Kasumi-1 (cell line): ENCODE results near the gene NSD1.

Source experiments
- DNase-seq, 2 experiments: peaks; one replicate each; lab custom pipeline; 2025; lab: John Stamatoyannopoulos, UW

Gene NSD1

DNA sequence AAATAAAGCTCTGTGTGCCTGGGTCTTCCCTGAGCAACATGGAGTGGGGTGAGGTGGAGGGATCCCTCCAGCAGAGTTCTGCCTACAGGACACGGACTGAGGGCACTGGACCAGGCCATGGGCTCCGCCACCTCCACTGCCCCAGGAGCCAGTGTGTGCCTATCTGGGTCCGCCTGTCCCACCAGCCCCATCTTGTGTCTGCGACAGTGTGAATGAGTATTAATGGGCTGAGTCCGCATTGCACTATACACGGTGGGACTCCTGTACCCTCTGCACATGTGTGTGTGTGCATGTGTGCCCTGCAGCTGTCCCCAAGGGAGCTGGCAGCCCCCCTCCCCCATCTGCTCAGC is 35.5 kb upstream of the NSD1 start:
- DNase-seq, result no peak

DNA sequence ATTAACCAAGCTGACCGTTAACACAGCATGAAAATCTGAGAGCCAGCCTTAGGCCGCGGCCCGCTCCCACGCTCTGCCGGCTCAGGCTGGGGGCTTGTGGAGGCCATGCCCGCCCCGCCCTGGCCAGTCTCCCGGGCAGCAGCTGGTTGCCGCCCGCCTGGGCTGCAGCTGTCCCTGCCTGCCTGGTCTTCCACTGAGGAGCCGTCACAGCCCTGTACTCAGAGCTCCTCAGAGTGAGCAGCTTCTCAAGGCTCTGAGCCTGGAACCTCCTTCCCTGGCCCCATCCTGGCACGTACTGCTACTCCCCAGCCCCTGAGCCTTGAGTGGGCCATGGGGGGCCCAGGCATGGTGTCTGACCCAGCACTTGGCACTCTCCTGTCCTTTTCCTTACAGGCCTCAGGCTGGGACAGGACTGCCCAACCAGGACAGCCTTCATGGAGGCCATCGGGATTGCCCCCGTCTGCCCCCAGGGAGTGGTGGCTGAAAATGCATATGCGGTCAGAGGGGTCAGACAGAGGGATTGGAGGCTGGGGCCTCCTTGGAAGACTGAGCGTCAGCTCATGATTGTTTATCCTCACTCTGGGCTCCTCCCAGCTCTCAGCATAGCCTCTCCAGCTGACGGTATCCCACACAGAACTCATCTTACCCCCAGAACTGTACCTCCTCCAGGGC is 35.0 kb upstream of the NSD1 start:
- no peak for DNase-seq

DNA sequence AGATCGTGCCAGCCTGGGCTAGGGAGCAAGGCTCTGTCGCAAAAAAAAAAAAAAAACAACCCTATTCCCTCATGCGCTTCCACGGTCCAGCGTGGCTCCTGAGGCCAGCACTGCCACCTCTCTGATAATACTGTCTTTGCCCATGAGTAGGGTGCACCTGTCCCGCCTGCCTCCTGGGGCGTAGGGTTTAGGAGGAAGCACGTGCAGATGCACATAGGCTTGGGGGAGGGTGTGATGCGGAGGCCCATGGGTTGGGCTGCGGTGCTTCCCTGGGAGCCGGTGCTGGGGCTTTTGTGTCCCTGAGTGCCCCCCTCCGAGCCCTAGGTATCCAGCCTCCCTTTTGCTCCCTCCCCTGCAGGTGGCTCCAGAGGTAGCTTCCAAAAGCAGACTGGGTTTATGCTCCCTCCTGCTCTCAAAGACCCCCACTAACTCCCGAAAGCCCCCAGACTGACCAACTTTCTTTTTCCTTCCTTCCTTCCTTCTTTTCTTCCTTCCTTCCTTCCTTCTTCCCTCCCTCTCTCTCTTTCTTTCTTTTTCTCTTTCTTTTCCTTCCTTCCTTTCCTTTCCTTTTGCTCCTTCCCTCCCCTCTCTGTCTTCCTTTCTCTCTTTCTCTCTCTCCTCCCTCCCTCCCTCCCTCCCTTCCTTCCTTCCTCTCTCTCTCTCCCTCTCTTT is 34.0 kb upstream of the NSD1 start:
- DNase-seq, result no peak

DNA sequence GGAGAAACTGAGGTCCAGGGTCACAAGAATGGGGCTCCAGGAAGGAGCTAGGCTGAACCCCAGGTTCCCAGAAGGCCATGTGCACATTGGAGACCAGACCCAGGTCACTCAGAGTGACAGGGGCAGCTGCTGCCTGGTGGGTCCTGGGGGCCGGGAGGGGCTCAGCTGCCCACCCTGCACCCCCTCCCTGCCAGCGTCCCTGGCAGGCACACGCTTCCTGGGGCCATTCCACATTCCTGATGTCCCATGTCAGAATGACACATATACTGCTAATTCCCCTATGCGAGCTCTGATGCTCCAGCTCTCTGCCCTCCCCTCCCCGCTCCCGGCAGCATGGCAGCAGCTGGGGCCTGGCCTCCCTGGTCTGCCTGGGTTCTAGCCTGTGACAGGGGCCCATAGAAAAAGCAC is 32.9 kb upstream of the NSD1 start:
- DNase-seq, result no peak

DNA sequence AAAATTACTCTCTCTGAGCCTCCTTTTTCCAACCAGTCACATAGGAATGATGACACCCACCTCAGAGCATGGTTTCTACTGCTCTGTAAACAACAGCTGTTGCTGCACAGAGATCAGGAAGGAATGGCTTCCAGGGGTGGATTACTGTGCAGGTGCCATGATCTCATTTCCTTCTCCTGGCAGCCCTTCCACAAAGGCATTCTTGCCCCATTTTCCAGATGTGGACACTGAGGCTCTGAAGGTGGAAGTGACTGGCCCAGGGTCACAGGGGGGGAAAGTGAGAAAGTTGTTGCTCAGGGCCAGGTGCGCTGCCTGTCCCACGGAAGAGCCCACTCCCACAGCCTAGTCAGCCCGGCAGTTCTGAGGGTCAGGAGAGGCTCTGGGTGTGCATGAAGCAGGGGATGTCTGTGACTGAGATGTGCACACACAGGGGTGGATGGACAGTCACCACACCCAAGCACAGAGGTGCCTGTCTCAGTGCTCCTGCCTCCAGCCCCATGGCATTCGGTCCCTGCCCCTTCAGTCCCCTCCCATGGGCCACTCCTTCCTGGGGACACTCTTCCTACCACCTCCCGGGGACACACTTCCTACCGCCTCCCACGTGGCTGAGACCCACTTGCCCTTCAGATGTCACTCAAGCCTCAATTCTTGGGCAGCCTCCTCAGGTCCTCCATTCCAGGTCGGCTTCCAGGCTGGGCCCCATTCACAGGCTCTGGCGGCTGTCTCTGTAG is 29.9 kb upstream of the NSD1 start:
- DNase-seq, result no peak

DNA sequence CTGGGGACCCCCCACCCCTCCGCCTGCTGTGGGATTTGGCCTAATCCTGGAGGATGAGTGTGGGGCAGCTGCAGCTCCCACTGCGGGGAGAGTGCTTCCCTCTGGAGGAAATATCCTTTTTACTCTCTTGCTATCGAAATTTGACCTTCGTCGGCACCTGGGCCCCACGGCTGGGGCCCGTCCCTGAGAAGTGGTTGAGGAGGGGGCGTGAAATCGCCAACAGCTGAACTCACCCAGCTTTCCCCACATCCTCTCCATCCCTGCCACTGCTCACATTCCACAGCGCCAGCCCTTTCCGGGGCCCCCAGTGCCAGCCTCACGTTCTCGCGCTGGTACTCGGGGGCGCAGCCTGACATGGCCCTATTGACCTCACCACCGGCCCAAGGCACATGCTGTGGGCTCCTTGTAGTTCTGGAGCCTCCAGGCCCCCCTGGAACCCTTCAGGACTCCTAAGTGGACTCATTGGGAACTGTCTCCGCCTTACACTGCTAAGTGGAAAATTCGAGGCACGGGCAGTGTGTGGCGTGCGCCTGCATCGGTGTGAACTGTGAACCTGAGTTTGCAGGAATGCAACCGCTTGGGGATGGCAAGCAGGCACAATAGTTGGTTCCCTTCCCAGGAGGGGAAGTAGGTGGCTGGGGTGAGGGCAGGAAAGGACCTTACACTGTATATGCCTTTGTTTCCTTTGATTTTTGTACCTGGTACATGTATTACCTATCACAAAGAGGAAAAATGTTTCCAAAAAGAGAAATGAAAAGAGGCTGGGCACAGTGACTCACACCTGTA is 27.7 kb upstream of the NSD1 start:
- DNase-seq, result no peak

DNA sequence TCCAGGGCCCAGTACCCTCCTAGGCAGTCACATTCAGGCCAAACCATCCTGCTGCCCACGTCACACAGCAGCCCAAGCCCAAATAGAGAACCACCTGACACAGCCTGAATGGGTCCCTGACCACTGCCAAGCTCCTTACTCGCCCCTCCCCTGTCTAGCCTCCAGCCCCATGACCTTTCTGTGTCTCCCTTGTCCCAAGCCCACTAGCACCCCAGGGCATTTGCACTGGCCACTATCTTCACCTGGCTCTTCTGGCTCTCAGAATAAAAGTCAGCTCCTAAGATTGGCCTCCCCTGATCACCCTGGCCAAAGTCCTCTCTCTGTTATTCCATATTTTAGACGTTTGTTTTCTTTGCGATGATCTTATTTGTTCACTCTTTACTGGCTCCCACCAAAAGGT is 26.4 kb upstream of the NSD1 start:
- DNase-seq, result no peak

DNA sequence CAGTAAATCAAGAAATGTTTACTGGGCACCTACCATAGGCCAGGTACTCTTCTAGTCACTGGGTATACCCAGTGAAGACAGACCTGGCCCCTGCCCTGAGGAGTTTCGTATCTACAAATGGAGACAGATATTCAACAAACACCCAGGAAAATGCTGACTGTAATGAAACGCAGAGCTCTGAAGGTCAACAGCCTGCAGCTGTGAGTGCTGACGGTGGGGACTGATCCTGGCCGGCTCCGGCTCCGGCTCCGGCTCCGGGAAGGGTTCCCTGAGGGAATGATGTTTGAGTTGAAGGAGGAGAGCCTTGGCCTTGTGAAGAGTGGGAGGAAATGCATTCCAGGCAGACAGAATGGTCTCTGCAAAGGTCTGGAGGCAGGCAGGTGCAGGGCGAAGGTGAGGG is 23.8 kb upstream of the NSD1 start:
- DNase-seq, result no peak

DNA sequence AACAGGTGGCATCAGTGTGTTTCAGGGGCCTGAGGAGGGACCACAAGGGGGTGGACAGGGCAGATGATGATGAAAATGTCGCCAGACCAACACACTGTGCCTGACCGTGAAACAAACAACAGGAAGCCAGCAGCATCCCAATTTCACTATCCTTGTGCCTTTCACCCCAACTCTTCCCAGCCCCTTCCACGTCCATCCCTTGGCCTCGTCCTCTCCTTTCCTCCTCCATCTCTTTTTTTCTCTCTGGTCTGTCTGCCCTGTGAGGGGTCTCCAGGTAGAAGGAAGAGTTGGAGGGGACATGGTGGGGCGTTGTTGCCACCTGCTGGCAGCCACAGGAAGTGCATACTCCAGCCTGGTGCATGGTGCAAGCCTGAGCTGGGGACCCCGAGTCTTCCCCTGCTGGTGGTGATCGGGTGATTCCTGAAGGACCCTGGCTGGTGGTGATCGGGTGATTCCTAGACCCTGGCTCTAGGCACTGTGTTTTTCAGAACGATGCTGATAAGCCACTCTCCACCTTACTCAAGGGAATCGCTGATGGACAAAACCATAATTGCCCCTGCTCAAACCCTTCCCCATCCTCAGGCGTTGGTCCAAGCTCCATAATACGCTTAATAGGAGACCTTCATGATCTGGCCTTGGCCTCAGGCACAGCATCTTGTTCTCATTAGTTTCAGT is 21.7 kb upstream of the NSD1 start:
- DNase-seq, result peak; percentile 40 to 46

DNA sequence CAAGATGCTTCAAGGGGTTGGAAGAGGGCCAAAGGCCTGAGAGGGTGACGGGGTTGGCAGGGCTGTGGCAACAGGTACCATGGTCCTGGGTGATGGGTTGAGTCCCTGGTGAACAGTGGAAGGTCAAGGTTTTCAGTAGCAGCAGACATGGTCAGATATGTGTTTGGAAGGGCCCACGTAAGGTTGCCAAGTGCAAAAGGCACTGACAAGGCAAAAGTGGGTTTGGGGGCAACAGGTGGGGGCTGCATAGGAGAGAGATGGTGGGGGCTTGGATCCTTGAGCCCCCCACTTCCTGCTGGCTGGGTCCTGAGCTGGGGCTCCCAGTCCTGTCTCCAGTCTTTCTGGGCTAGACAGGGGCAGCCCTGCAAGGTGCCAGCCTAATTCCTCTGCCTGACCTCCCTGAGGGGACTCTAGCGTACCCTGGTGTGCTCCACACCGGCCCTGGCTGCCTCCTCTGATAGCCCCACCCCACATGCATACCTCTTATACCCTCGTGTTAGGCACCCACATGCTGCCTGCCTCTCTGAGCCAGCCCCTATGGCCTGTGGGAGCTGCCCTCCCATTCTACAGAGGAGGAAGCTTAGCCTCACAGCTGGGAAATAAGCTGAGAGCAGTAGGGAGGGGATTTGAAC is 20.9 kb upstream of the NSD1 start:
- DNase-seq, result no peak

DNA sequence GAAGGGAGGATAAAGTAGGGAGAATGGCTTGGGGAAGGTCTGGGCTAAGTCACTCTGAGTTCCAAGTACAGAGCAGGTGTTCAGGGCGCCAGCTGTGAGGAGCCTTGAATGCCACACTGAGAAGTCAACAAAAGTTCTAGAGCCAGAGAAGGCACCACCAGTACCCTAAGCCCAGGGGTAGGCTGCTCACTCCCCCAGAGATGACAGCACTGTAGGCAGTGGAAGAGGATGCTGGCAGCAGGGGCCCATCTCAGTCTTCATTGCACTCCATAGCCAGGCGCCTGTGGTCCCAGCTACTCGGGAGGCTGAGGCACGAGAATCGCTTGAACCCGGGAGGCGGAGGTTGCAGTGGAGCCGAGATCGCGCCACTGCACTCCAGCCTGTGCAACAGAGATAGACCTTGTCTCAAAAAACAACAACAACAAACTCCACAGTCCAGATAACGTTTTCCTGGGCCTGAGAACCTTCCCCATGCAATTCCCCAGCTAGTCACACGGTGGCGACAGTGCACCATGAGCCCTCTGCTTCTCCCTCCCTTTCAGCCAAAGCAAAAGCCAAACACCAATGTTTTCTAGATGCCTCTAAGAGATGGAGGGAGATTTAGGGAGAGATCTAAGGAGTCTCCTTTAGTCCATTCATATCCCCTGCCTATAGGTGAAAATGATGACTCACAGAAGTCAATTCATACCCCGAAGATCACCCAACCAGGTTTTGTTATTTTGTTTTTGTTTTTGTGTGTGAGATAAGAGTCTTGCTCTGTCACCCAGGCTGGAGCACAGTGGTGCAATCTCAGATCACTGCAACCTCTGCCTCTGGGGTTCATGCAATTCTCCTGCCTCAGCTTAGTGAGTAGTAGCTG is 19.8 kb upstream of the NSD1 start:
- peak; percentile 84 to 85 for DNase-seq

DNA sequence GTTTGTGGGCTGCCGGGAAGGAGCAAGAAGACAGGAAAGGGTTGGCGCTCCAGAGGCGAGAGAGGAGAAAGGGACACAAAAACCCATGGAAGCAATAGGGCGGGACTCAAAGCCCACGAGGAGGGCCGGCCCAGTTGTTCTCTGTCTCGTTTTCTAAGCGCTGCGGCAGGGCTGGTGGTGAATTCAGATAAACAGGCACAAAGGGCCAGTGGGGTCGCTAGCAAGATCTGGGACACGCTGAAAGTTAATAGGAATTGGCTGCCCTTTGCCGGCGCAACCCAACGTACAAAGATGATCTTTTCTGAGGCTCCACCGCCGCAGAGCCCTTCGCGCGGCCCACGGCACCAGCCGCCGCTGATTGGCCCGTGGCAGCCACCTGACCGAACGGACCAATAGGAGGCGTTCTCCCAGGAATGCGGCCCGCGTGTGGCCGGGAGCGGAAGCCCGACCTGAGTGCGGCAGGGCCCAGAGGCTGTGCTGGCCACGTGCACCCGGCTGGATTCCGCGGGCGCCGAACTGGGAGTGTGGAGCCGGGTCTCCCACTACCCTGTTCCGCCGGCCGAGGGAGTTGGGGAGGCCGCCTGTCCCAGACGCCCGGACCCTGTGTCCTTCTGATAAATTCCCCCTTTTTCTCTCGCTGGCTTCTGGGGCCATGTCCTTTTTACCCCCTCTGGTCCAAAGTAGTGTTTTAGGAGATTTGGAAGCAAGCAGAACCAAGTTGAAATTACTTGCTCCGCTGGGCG is 16.8 kb upstream of the NSD1 start:
- DNase-seq, result no peak

DNA sequence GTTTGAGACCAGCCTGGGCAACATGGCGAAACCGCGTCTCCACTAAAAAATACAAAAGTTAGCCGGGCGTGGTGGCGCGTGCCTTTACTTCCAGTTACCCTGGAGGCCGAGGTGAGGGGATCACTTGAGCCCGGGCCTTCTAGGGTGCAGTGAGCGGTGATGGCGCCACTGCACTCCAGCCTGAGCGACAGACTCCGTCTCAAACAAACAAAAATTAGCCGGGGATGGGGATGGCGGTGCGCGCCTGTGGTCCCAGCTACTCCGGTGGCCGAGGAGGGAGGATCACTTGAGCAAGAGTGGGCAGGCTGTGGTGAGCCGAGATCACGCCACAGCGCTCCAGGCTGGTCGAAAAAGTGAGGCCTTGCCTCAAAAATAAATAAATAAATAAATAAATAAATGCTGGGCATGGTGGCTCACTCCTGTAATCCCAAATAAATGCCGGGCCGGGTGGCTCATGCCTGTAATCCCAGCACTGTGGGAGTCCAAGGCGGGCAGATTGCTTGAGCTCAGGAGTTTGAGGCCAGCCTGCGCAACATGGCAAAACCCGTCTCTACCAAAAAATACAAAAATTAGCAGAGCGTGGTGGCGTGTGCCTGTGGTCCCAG is 16.0 kb upstream of the NSD1 start:
- no peak for DNase-seq

DNA sequence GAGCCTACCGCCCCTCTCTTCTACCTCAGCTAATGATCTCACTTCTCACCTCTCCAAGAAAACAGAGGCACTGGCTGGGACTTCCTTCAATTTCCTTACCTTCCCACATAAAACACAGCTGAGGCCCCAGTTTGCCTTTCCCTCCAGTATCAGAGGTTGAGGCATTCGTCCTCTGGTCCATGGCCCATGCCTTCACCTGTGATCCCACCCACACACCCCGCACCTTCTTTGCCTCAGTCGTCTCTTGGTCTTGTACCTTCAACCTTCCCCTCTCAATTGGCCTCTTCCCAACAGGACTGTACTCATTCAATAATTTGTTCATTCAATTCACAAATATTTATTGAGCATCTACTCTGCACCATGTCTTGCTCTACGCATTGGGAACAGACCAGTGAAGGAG is 11.0 kb upstream of the NSD1 start:
- no peak for DNase-seq

DNA sequence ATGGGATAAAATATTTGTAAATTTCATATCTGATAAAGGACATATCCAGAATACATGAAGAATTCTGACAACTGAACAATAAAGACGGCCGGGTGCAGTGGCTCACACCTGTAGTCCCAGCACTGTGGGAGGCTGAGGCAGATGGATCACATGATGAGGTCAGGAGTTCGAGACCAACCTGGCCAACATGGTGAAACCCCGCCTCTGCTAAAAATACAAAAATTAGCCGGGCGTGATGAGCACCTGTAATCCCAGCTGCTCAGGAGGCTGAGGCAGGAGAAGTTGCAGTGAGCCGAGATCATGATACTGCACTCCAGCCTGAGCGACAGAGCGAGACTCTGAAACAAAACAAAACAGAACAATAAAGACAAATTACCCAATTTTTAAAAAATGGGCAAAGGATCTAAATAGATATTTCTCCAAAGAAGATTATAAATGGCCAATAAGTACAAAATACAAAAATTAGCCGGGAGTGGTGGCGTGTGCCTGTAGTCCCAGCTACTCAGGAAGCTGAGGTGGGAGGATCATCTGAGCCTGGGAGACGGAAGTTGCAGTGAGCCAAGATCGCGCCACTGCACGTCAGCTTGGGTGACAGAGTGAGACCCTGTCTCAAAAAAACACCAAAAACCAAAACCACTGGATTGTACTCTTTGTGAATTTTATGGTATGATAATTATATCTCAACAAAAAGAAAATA is 9.6 kb upstream of the NSD1 start:
- DNase-seq, result no peak

DNA sequence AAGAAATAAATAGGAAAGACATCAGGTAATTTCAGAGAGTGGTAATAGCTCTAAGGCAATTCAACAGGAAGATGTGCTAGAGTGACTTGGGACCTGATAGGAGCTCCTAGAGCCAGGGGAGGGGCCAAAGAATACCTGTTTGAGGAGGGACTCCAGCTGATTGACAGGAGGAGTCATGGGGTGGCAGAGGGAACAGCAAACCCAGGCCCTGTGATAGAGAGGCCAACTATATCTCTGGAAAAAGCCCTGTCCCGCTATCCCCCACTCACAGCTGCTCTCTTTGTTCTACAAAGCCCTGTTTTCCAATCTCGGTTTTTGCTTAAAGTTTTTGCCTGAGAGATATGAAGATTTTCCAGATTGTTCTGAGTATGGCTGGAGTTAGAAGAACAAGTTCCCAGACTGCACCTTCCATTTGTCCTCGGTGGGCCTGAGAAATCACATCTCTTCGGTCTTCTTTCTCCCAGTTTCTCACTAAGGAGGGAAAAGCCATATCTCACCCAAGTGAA is 9.0 kb upstream of the NSD1 start:
- no peak for DNase-seq

DNA sequence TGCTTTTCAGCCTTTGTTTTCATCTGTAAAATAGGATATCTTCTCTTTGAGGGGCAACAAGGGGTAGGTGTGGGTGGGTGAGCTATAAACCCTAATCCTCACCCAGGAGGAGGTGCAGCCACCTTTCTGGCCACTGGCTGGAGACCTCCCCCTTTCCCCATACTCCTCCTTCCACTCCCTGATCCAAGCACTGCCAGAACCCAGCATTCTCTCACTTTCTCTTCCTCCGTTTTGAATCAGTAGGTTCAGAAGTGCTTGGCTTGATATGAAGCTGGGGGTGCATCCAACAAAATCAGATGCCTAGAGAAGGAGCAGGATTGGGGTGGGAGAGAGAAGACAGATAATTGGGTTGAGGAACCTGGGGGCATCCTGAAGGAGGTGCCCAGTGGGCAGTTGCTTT is 6.8 kb upstream of the NSD1 start:
- no peak for DNase-seq

DNA sequence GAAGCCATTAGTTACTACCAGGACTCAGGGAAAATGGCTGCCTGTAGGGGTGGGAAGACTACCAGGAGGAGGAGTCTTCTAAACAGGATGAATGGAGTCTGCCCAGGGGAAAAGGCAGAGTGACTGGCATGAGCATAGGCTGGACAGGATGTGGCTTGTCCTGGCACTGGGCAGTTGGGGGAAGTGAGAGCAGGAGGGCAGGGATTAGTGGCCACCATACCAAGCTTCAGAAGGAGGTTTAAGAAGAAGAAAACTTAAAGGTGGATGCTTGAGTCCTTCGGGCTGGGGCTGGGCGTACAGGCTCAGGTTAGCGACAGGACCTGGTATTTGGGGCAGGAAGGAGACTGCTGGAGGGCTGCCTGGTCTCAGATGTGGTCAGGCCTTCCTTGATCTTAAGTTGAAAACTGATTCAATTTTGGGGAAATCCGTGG is 5.0 kb upstream of the NSD1 start:
- no peak for DNase-seq
